ENCODE measurements around the gene PRKCH. TPM values are rescaled to one million over a fixed set of nuclear protein-coding genes. Genes with fewer than 3 reads are reported as not detected.

The PRKCH gene
- total RNA-seq, 1 experiment from 2014 or later: 5.2 TPM

DNA sequence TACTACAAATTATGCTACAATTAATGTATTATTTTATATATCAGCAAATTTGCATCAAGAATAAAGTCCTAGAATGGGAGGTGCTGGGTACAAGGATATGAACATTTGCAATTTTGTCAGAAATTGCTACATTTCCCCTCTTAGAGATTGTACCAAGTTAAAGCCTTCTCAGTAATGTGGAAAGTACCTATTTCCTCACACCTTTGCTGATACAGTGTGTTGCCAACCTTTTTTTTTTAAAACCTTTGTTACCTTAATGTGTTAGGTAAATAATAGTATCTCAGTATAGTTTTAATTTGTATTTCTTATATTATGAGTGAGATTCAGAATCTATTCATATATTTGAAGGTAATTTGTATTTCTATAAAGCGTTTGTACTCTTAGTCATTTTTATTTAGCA, 278.6 kb downstream of the PRKCH start:
- Histone ChIP-seq H4K5ac (ENCODE audit: insufficient read length, low read depth, low read length) (no peak overlapping the region), H2AFZ (ENCODE audit: low read length) (no peak overlapping the region), H3K27ac (ENCODE audit: insufficient read length, low read depth, low read length) (no peak overlapping the region), H3K79me1 (ENCODE audit: insufficient read depth, low read depth, low read length, poor library complexity, severe bottlenecking) (no peaks in the 10 kb centered on the region), H2BK12ac (ENCODE audit: insufficient read length, low read depth, low read length) (no peak overlapping the region), H3K9me3 (ENCODE audit: control insufficient read depth, low read depth, low read length) (no peaks in the 10 kb centered on the region), H2BK15ac (ENCODE audit: low read depth, low read length) (no peak overlapping the region), H2BK5ac (ENCODE audit: insufficient read length, low read length) (no peak overlapping the region), H3K23me2 (ENCODE audit: insufficient read length, low read depth, low read length, poor library complexity, severe bottlenecking) (no peaks in the 10 kb centered on the region), H2BK120ac (ENCODE audit: low read depth, low read length, poor library complexity, severe bottlenecking) (no peak overlapping the region), H2BK20ac (ENCODE audit: low read depth, low read length, poor library complexity, severe bottlenecking) (no peak overlapping the region), H3K79me2 (ENCODE audit: insufficient read depth, low read length) (no peaks in the 10 kb centered on the region), H3T11ph (ENCODE audit: low read length) (no peak overlapping the region), H3K4me1 (ENCODE audit: insufficient read depth, low read length) (peaks cover 15% of the 10 kb centered on the region), H4K20me1 (ENCODE audit: control insufficient read depth, insufficient read depth, insufficient read length) (no peaks in the 10 kb centered on the region), H3K4ac (ENCODE audit: low read depth, low read length) (no peak overlapping the region), H4K8ac (replicated peaks; ENCODE audit: insufficient read length, low read depth, low read length) (no peak overlapping the region), H3K4me2 (ENCODE audit: insufficient read depth, insufficient read length, low read length) (no peak overlapping the region), H2AK5ac (ENCODE audit: insufficient read length, low read length) (no peak overlapping the region), H3K56ac (ENCODE audit: insufficient read length, low read depth, low read length) (no peak overlapping the region), H3K27me3 (ENCODE audit: insufficient read depth, low read length) (no peaks in the 10 kb centered on the region), H3K14ac (ENCODE audit: insufficient read depth, low read length) (no peak overlapping the region), H3K9ac (ENCODE audit: extremely low read depth, insufficient read length, low read length) (no peak overlapping the region), H3K23ac (ENCODE audit: insufficient read length, low read depth, low read length) (no peak overlapping the region), H4K91ac (ENCODE audit: insufficient read length, low read depth, low read length) (no peak overlapping the region), H3K18ac (ENCODE audit: insufficient read length, low read depth, low read length) (no peak overlapping the region)
- no peak overlapping the region for H3K27ac Mint-ChIP-seq
- H3K4me3 Mint-ChIP-seq: no peak overlapping the region
- no peaks in the 10 kb centered on the region for H3K27me3 Mint-ChIP-seq (ENCODE audit: low read depth)
- no peak for DNase-seq
- no CpG with 5 or more reads among the region's 1 CpG for WGBS (ENCODE audit: extremely low coverage, insufficient read length, low lambda C conversion rate)
- H3K4me1 Mint-ChIP-seq: peaks cover 38 to 40% of the 10 kb centered on the region in 2 experiments
- H3K9me3 Mint-ChIP-seq: no peaks in the 10 kb centered on the region
- TF ChIP-seq, protein P1, sequence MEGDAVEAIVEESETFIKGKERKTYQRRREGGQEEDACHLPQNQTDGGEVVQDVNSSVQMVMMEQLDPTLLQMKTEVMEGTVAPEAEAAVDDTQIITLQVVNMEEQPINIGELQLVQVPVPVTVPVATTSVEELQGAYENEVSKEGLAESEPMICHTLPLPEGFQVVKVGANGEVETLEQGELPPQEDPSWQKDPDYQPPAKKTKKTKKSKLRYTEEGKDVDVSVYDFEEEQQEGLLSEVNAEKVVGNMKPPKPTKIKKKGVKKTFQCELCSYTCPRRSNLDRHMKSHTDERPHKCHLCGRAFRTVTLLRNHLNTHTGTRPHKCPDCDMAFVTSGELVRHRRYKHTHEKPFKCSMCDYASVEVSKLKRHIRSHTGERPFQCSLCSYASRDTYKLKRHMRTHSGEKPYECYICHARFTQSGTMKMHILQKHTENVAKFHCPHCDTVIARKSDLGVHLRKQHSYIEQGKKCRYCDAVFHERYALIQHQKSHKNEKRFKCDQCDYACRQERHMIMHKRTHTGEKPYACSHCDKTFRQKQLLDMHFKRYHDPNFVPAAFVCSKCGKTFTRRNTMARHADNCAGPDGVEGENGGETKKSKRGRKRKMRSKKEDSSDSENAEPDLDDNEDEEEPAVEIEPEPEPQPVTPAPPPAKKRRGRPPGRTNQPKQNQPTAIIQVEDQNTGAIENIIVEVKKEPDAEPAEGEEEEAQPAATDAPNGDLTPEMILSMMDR (conservative IDR thresholded peaks at IDR 0.05): no peak
- H3K36me3 Mint-ChIP-seq (ENCODE audit: insufficient read depth in 1 of 3, low read depth in 3 of 3): no peaks in the 10 kb centered on the region

Other genes starting within 250 kb of the PRKCH start
- gene TMEM30B, start 40.2 kb upstream of the PRKCH start, total RNA-seq (2021): 11.8 and 12.2 TPM in 2 replicates